B cell (primary cell): ENCODE data around the gene PSMD8. TPM values are rescaled to one million over a fixed set of nuclear protein-coding genes. Genes with fewer than 3 reads are reported as not detected.

ENCODE experiments used
- ATAC-seq: fragments of 200-7000 bp; cut with Tn5 transposase; one replicate; pipeline ENCODE4 v1.10.0; 2021; ENCODE audit warnings: low read depth, mild to moderate bottlenecking, moderate number of reproducible peaks, moderate library complexity
- CTCF ChIA-PET: fragments of 350-600 bp; sonication (Branson Sonifier 250); formaldehyde crosslinking; loops from one replicate; lab custom pipeline; 2021; ENCODE audit warnings: antibody characterized with exemption, inconsistent platforms; lab: Charles Lee
- POLR2A ChIA-PET: fragments of 350-600 bp; sonication (Branson Sonifier 250); formaldehyde crosslinking; loops from one replicate; lab custom pipeline; 2021; ENCODE audit warnings: antibody characterized with exemption; lab: Charles Lee
- DNase-seq: peaks from one replicate; pipeline ENCODE4 v3.0.0; 2013
- H2AFZ ChIP-seq: 2 replicates; pipeline ENCODE4 v1.6.1; 2012; ENCODE audit warnings: mild to moderate bottlenecking, low read depth, low read length; ENCODE audit not compliant: insufficient read depth, poor library complexity, severe bottlenecking
- H3K27ac ChIP-seq, 2 donors: 1 replicate in 1 of 2; 2 replicates in 1 of 2; pipeline ENCODE4 v1.5.1; 2012 to 2013; ENCODE audit warnings: low read length in 2 of 2, mild to moderate bottlenecking in 2 of 2, moderate library complexity in 1 of 2
- H3K27me3 ChIP-seq, 4 experiments: fragments of 200-600 bp in 1 of 4; sonication (generic) in 1 of 4; replicated peaks in 1 of 4; 1 replicate in 2 of 4; 2 replicates in 2 of 4; pipeline versions ENCODE4 v1.6.1 to v1.7.0; 2013 to 2016; ENCODE audit warnings: low read length in 3 of 4, mild to moderate bottlenecking in 2 of 4, mixed read lengths in 1 of 4, moderate library complexity in 1 of 4; ENCODE audit not compliant: insufficient read depth in 4 of 4, control insufficient read depth in 3 of 4; ENCODE audit errors: control extremely low read depth in 1 of 4
- H3K36me3 ChIP-seq, 2 experiments: replicated peaks in 1 of 2; 1 replicate in 1 of 2; 2 replicates in 1 of 2; pipeline versions ENCODE4 v1.6.1 to v1.7.1; 2013; ENCODE audit warnings: low read length in 1 of 2; ENCODE audit not compliant: insufficient read depth in 2 of 2, control insufficient read depth in 1 of 2; ENCODE audit errors: control extremely low read depth in 1 of 2, extremely low read depth in 1 of 2
- H3K4me1 ChIP-seq, 2 donors: fragments of 200-600 bp in 1 of 2; sonication (generic) in 1 of 2; 1 replicate in 1 of 2; 2 replicates in 1 of 2; pipeline versions ENCODE4 v1.5.1 to v1.6.1; 2013 to 2017; ENCODE audit warnings: low read length in 2 of 2; ENCODE audit not compliant: control insufficient read depth in 2 of 2, insufficient read depth in 2 of 2
- H3K4me2 ChIP-seq: replicated peaks from 2 replicates; pipeline ENCODE3; 2012; ENCODE audit warnings: mild to moderate bottlenecking, low read depth, low read length; ENCODE audit not compliant: poor library complexity, severe bottlenecking
- H3K4me3 ChIP-seq, 5 experiments: fragments of 200-600 bp in 1 of 5; sonication (generic) in 1 of 5; 1 replicate in 3 of 5; 2 replicates in 2 of 5; pipeline versions ENCODE4 v1.5.1 to v1.7.0; 2011 to 2016; ENCODE audit warnings: low read length in 4 of 5, mild to moderate bottlenecking in 4 of 5, low read depth in 2 of 5, control low read depth in 1 of 5, moderate library complexity in 1 of 5; ENCODE audit not compliant: insufficient read depth in 1 of 5; ENCODE audit errors: control extremely low read depth in 1 of 5, extremely low read depth in 1 of 5
- H3K79me2 ChIP-seq: fragments of 200-600 bp; sonication (generic); one replicate; pipeline ENCODE4 v1.6.0; 2016; ENCODE audit warnings: low read length; ENCODE audit not compliant: control insufficient read depth, insufficient read depth
- H3K9ac ChIP-seq: fragments of 200-600 bp; sonication (generic); 2 replicates; pipeline ENCODE4 v1.6.1; 2017; ENCODE audit warnings: mild to moderate bottlenecking, low read length, moderate library complexity
- H3K9me3 ChIP-seq, 3 donors: one replicate each; pipeline versions ENCODE4 v1.6.1 to v1.7.1; 2013; ENCODE audit warnings: low read length in 2 of 3; ENCODE audit not compliant: control insufficient read depth in 2 of 3, insufficient read depth in 1 of 3; ENCODE audit errors: control extremely low read depth in 1 of 3
- H4K20me1 ChIP-seq: 2 replicates; pipeline ENCODE4 v1.6.0; 2012; ENCODE audit warnings: mild to moderate bottlenecking, low read length; ENCODE audit not compliant: insufficient read depth, control insufficient read depth, poor library complexity, severe bottlenecking
- H3K27ac Mint-ChIP-seq: one replicate; pipeline ENCODE4 v1.8.0; 2021; ENCODE audit warnings: mixed read lengths
- H3K27me3 Mint-ChIP-seq: one replicate; pipeline ENCODE4 v1.8.0; 2021; ENCODE audit warnings: mixed read lengths
- H3K4me1 Mint-ChIP-seq: one replicate; pipeline ENCODE4 v1.8.0; 2021; ENCODE audit warnings: mixed read lengths
- H3K4me3 Mint-ChIP-seq: one replicate; pipeline ENCODE4 v1.8.0; 2021; ENCODE audit warnings: mixed read lengths
- H3K9me3 Mint-ChIP-seq: one replicate; pipeline ENCODE4 v1.8.0; 2022; ENCODE audit warnings: mixed read lengths; ENCODE audit not compliant: insufficient read depth
- EZH2 ChIP-seq: IDR thresholded peaks from 2 replicates; pipeline ENCODE4 v1.6.1; 2012; ENCODE audit warnings: borderline replicate concordance, low read depth, mild to moderate bottlenecking, moderate library complexity, low read length; ENCODE audit not compliant: insufficient read depth, poor library complexity, severe bottlenecking
- WGBS: methylation state at CpG from one replicate; pipeline ENCODE4 v1.1.5; 2013; ENCODE audit warnings: missing lambda C conversion rate; ENCODE audit not compliant: insufficient coverage; 5-methylcytosine and 5-hydroxymethylcytosine counted together
- intact Hi-C: fragments of 100-400 bp; cut with micrococcal nuclease; formaldehyde crosslinking; loops from one replicate; pipeline ENCODE4 v1.10.0; 2022
- polyA plus RNA-seq: library from polyadenylated mRNA; depleted of rRNA; stranded (reverse); fragments of >200 nt; gene quantifications from 2 replicates; pipeline ENCODE4 v1.2.3, GENCODE V29; 2012
- total RNA-seq, 2 donors: library from RNA; stranded (reverse); fragments of 120-200 nt in 1 of 2; gene quantifications; 1 replicate in 1 of 2; 2 replicates in 1 of 2; pipeline versions ENCODE4 v1.2.3 to v1.2.4, GENCODE V29; 2013 to 2022
- TF ChIP-seq, protein P1 (sequence below): fragments of 200-600 bp; IDR thresholded peaks from one replicate; pipeline ENCODE4 v1.8.0; 2022; ENCODE audit warnings: antibody characterized with exemption, mild to moderate bottlenecking

The PSMD8 gene
- total and polyA plus RNA-seq, 2 donors (not counting 1 experiment from before 2014, with no cell fraction given), result 88.1 to 122 TPM

DNA sequence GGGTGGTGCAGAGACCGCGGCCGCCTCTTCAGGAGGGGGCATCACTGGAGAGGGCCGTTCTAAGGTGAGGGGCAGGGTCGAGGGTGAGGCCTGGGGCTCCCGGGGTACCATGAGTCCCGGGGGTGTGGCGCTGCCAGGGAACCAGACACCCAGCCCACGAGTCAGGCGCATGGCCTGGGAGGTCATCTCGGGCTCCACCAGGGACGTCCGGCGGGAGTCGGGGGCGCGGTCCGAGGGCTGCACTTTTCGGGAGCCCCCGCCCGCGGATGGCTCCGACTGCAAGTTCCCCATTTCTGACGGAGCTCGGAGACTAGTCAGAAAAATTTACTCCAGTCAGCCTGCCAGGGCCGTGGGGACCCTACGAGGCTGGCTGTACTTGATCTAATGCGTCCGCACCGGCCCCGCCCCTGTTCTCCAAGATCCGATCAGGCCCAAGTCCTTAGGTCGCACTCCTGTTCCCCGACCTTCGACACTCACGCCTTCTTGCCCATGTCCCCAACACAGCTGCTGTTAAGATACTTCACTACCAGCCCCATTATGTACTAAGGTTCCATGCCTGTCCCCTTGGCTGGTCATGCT is 12.7 kb downstream of the PSMD8 start:
- intact Hi-C loops, result loop anchor here (1.0 to 5.0 kb wide), 3 partner anchors 13 to 230 kb away; partner anchors contain the start of genes EIF3K, FAM98C, MAP4K1 and PSMD8
- Histone ChIP-seq H3K9ac (peak overlapping the region; percentile 69), H3K9me3 (peaks cover 0 to 30% (median 0%) of the 10 kb centered on the region in 3 donors), H4K20me1 (peaks cover 54% of the 10 kb centered on the region), H3K36me3 (peaks cover 0 to 27% of the 10 kb centered on the region in 2 experiments), H2AFZ (peak overlapping the region; percentile 53), H3K4me2 (peak overlapping the region; percentile 97), H3K27me3 (peaks cover 0 to 49% (median 21%) of the 10 kb centered on the region in 4 experiments), H3K79me2 (no peaks in the 10 kb centered on the region), H3K27ac (no peak overlapping the region), H3K4me3 (peak overlapping the region in 4 of 5 experiments; percentile 40 to 77 (median 48)), H3K4me1 (peaks cover 36% of the 10 kb centered on the region in 2 donors)
- Mint-ChIP-seq H3K27ac (peak overlapping the region; percentile 63), H3K9me3 (no peaks in the 10 kb centered on the region), H3K27me3 (peaks cover 27% of the 10 kb centered on the region), H3K4me1 (peaks cover 31% of the 10 kb centered on the region), H3K4me3 (peak overlapping the region; percentile 97)
- peak; percentile 11 for ATAC-seq
- POLR2A ChIA-PET, result interaction anchor here (0.8 to 2.5 kb wide), 4 partner anchors 11 to 16 kb away, joined by 3 to 11 read pairs (median 8); partner anchors contain the start of genes FAM98C and PSMD8
- DNase-seq, result no peak
- TF ChIP-seq, protein P1, sequence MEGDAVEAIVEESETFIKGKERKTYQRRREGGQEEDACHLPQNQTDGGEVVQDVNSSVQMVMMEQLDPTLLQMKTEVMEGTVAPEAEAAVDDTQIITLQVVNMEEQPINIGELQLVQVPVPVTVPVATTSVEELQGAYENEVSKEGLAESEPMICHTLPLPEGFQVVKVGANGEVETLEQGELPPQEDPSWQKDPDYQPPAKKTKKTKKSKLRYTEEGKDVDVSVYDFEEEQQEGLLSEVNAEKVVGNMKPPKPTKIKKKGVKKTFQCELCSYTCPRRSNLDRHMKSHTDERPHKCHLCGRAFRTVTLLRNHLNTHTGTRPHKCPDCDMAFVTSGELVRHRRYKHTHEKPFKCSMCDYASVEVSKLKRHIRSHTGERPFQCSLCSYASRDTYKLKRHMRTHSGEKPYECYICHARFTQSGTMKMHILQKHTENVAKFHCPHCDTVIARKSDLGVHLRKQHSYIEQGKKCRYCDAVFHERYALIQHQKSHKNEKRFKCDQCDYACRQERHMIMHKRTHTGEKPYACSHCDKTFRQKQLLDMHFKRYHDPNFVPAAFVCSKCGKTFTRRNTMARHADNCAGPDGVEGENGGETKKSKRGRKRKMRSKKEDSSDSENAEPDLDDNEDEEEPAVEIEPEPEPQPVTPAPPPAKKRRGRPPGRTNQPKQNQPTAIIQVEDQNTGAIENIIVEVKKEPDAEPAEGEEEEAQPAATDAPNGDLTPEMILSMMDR, result no peak
- TF ChIP-seq EZH2, result no peak
- CTCF ChIA-PET, result interaction anchor here (0.7 to 2.3 kb wide), 3 partner anchors 16 to 51 kb away, joined by 3 to 20 read pairs (median 4); partner anchors contain the start of genes CATSPERG and FAM98C
- 3% methylated on average over 36 of the region's 36 CpGs for WGBS
